GM21515 (cell line): ENCODE data around the gene ADGRG1.

Source experiments
- ATAC-seq: cut with Tn5 transposase; IDR thresholded peaks from one replicate; pipeline ENCODE4 v1.9.1; 2021; ENCODE audit not compliant: unreplicated experiment

The ADGRG1 gene

GRCh38 chr16:57633383-57634064, 5.1 kb downstream of the ADGRG1 start:
- ATAC-seq = no peak

- no peak for ATAC-seq
Observed at GRCh38 chr16:57634171-57634570, 5.7 kb downstream of the ADGRG1 start.

- no peak for ATAC-seq
Observed at GRCh38 chr16:57635266-57636097, 7.1 kb downstream of the ADGRG1 start.

GRCh38 chr16:57636184-57636583, 7.8 kb downstream of the ADGRG1 start:
- no peak for ATAC-seq

GRCh38 chr16:57637020-57637419, 8.6 kb downstream of the ADGRG1 start:
- no peak for ATAC-seq

- ATAC-seq = no peak
Observed at GRCh38 chr16:57637424-57637823, 9.0 kb downstream of the ADGRG1 start.

GRCh38 chr16:57637965-57638364, 9.5 kb downstream of the ADGRG1 start:
- no peak for ATAC-seq

- ATAC-seq = no peak
Observed at GRCh38 chr16:57638381-57638780, 10.0 kb downstream of the ADGRG1 start.

- no peak for ATAC-seq
Observed at GRCh38 chr16:57639172-57639887, 10.9 kb downstream of the ADGRG1 start.

GRCh38 chr16:57640185-57640584, 11.8 kb downstream of the ADGRG1 start:
- no peak for ATAC-seq

- ATAC-seq = no peak
Observed at GRCh38 chr16:57640612-57641011, 12.2 kb downstream of the ADGRG1 start.

GRCh38 chr16:57642160-57643135, 14.0 kb downstream of the ADGRG1 start:
- ATAC-seq = no peak

GRCh38 chr16:57643147-57643874, 14.9 kb downstream of the ADGRG1 start:
- ATAC-seq = no peak

GRCh38 chr16:57643910-57644309, 15.5 kb downstream of the ADGRG1 start:
- ATAC-seq = no peak

GRCh38 chr16:57644383-57645014, 16.1 kb downstream of the ADGRG1 start:
- ATAC-seq = no peak

GRCh38 chr16:57645169-57645568, 16.7 kb downstream of the ADGRG1 start:
- ATAC-seq = no peak

GRCh38 chr16:57645691-57646387, 17.4 kb downstream of the ADGRG1 start:
- no peak for ATAC-seq

GRCh38 chr16:57646388-57647039, 18.1 kb downstream of the ADGRG1 start:
- no peak for ATAC-seq
